ENCODE measurements around the gene HYAL4.
"Not testable (repeated sequence)": the region's sequence is repeated elsewhere in the genome, so short reads cannot be mapped to it uniquely, and the experiment has no call there.

The HYAL4 gene

DNA sequence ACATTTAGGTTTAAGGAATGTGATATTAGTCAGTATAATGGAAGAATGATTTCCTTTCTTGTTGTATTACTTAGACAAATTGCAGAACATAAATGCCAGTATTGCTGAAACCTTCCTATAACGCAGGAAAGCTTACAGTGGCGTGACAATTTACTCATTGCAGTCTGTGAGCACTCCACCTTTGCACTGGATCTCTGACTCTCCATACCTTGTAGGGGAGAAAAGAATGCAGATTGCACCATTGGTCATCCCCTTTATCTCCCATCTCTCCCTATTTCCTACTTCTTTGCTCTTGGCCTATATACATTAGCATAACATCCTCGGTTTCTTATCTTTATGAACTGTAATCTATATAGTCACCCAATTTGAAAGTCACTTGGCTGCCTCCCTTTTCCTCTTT is 28.1 kb upstream of the HYAL4 start:
- H3K9me3 ChIP-seq (ENCODE audit: control insufficient read depth, insufficient read depth, low read length) = no peaks in the 10 kb centered on the region
- no peaks in the 10 kb centered on the region for H3K79me2 ChIP-seq (ENCODE audit: control insufficient read depth, low read length)
- no peak overlapping the region for H3K4me3 ChIP-seq (ENCODE audit: low read length)
- no peaks in the 10 kb centered on the region for H4K20me1 ChIP-seq (ENCODE audit: control insufficient read depth, insufficient read depth, low read depth, low read length)
- no peak for TF ChIP-seq EZH2phosphoT487 (IDR thresholded peaks at IDR 0.05; ENCODE audit: borderline replicate concordance, low read length)
- TF ChIP-seq, protein P1, sequence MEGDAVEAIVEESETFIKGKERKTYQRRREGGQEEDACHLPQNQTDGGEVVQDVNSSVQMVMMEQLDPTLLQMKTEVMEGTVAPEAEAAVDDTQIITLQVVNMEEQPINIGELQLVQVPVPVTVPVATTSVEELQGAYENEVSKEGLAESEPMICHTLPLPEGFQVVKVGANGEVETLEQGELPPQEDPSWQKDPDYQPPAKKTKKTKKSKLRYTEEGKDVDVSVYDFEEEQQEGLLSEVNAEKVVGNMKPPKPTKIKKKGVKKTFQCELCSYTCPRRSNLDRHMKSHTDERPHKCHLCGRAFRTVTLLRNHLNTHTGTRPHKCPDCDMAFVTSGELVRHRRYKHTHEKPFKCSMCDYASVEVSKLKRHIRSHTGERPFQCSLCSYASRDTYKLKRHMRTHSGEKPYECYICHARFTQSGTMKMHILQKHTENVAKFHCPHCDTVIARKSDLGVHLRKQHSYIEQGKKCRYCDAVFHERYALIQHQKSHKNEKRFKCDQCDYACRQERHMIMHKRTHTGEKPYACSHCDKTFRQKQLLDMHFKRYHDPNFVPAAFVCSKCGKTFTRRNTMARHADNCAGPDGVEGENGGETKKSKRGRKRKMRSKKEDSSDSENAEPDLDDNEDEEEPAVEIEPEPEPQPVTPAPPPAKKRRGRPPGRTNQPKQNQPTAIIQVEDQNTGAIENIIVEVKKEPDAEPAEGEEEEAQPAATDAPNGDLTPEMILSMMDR (IDR thresholded peaks at IDR 0.05; ENCODE audit: low read depth, low read length, poor library complexity, severe bottlenecking) = no peak
- H3K4me2 ChIP-seq (ENCODE audit: low read length) = no peak overlapping the region
- H3K27me3 ChIP-seq (ENCODE audit: control insufficient read depth, low read length) = peaks cover 2% of the 10 kb centered on the region; the same call in 1 of the 2 replicates
- H3K36me3 ChIP-seq (ENCODE audit: control insufficient read depth, low read length) = no peaks in the 10 kb centered on the region
- H3K9me2 ChIP-seq (replicated peaks; ENCODE audit: control insufficient read depth, low read length) = no peaks in the 10 kb centered on the region
- no peak overlapping the region for H3K27ac ChIP-seq (ENCODE audit: low read depth, low read length)
- H3F3A ChIP-seq (ENCODE audit: control insufficient read depth, insufficient read depth) = no peaks in the 10 kb centered on the region
- no peaks in the 10 kb centered on the region for H3K4me1 ChIP-seq (ENCODE audit: control insufficient read depth, low read length)

- no peaks in the 10 kb centered on the region for H3K4me1 ChIP-seq (ENCODE audit: control insufficient read depth, low read length)
- H3K9me3 ChIP-seq (ENCODE audit: control insufficient read depth, insufficient read depth, low read length) = no peaks in the 10 kb centered on the region
- H3K79me2 ChIP-seq (ENCODE audit: control insufficient read depth, low read length) = no peaks in the 10 kb centered on the region
- no peak overlapping the region for H3K4me2 ChIP-seq (ENCODE audit: low read length)
- TF ChIP-seq, protein P1 (IDR thresholded peaks at IDR 0.05; ENCODE audit: low read depth, low read length, poor library complexity, severe bottlenecking) = no peak
- no peak for TF ChIP-seq EZH2phosphoT487 (IDR thresholded peaks at IDR 0.05; ENCODE audit: borderline replicate concordance, low read length)
- H3K27me3 ChIP-seq (ENCODE audit: control insufficient read depth, low read length) = peaks cover 2% of the 10 kb centered on the region; the same call in 1 of the 2 replicates
- no peaks in the 10 kb centered on the region for H4K20me1 ChIP-seq (ENCODE audit: control insufficient read depth, insufficient read depth, low read depth, low read length)
- no peak overlapping the region for H3K27ac ChIP-seq (ENCODE audit: low read depth, low read length)
- no peaks in the 10 kb centered on the region for H3K36me3 ChIP-seq (ENCODE audit: control insufficient read depth, low read length)
- no peak overlapping the region for H3K4me3 ChIP-seq (ENCODE audit: low read length)
- H3K9me2 ChIP-seq (replicated peaks; ENCODE audit: control insufficient read depth, low read length) = no peaks in the 10 kb centered on the region
- no peaks in the 10 kb centered on the region for H3F3A ChIP-seq (ENCODE audit: control insufficient read depth, insufficient read depth)
Measured at GRCh38 chr7:123819001-123819400, 26.0 kb upstream of the HYAL4 start.

DNA sequence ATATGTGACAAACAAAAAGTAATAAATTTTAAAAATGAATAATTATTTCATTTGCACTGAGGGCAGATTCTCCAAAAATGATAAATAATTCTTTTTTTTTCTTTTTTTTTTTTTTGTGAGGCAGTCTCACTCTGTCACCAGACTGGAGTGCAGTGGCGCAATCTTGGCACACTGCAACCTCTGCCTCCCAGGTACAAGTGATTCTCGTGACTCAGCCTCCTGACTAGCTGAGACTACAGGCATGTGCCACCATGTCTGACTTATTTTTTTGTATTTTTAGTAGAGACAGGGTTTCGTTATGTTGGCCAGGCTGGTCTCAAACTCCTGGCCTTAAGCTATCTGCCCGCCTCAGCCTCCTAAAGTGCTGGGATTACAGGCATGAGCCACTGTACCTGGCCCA is 25.2 kb upstream of the HYAL4 start:
- not testable (repeated sequence) for H3F3A ChIP-seq (ENCODE audit: control insufficient read depth, insufficient read depth); H3K9me2 ChIP-seq (replicated peaks; ENCODE audit: control insufficient read depth, low read length); H3K27me3 ChIP-seq (ENCODE audit: control insufficient read depth, low read length); H3K79me2 ChIP-seq (ENCODE audit: control insufficient read depth, low read length); H3K4me1 ChIP-seq (ENCODE audit: control insufficient read depth, low read length); H3K36me3 ChIP-seq (ENCODE audit: control insufficient read depth, low read length); H3K9me3 ChIP-seq (ENCODE audit: control insufficient read depth, insufficient read depth, low read length); H4K20me1 ChIP-seq (ENCODE audit: control insufficient read depth, insufficient read depth, low read depth, low read length); H3K4me3 ChIP-seq (ENCODE audit: low read length); H3K27ac ChIP-seq (ENCODE audit: low read depth, low read length); H3K4me2 ChIP-seq (ENCODE audit: low read length)

- H3K27ac ChIP-seq (ENCODE audit: low read depth, low read length) = no peak overlapping the region
- no peaks in the 10 kb centered on the region for H3K9me2 ChIP-seq (replicated peaks; ENCODE audit: control insufficient read depth, low read length)
- H3K27me3 ChIP-seq (ENCODE audit: control insufficient read depth, low read length) = peaks cover 3% of the 10 kb centered on the region; the same call in 1 of the 2 replicates
- H3K4me3 ChIP-seq (ENCODE audit: low read length) = no peak overlapping the region
- H3K4me2 ChIP-seq (ENCODE audit: low read length) = no peak overlapping the region
- no peaks in the 10 kb centered on the region for H3K36me3 ChIP-seq (ENCODE audit: control insufficient read depth, low read length)
- no peaks in the 10 kb centered on the region for H3F3A ChIP-seq (ENCODE audit: control insufficient read depth, insufficient read depth)
- no peaks in the 10 kb centered on the region for H3K79me2 ChIP-seq (ENCODE audit: control insufficient read depth, low read length)
- no peaks in the 10 kb centered on the region for H3K9me3 ChIP-seq (ENCODE audit: control insufficient read depth, insufficient read depth, low read length)
- TF ChIP-seq, protein P1 (IDR thresholded peaks at IDR 0.05; ENCODE audit: low read depth, low read length, poor library complexity, severe bottlenecking) = no peak
- TF ChIP-seq EZH2phosphoT487 (IDR thresholded peaks at IDR 0.05; ENCODE audit: borderline replicate concordance, low read length) = no peak
- H4K20me1 ChIP-seq (ENCODE audit: control insufficient read depth, insufficient read depth, low read depth, low read length) = no peaks in the 10 kb centered on the region
- H3K4me1 ChIP-seq (ENCODE audit: control insufficient read depth, low read length) = no peaks in the 10 kb centered on the region
Measured at GRCh38 chr7:123820864-123821263, 24.1 kb upstream of the HYAL4 start.

All from DOHH2 (cell line).